ENCODE results near the gene TCF7L1. TPM values are rescaled to one million over a fixed set of nuclear protein-coding genes. Genes with fewer than 3 reads are reported as not detected.
"Not testable (repeated sequence)": the region's sequence is repeated elsewhere in the genome, so short reads cannot be mapped to it uniquely, and the experiment has no call there.

Gene TCF7L1
- polyA plus RNA-seq, 6 donors from 2014 or later = 0.35 TPM; not detected in 5

DNA sequence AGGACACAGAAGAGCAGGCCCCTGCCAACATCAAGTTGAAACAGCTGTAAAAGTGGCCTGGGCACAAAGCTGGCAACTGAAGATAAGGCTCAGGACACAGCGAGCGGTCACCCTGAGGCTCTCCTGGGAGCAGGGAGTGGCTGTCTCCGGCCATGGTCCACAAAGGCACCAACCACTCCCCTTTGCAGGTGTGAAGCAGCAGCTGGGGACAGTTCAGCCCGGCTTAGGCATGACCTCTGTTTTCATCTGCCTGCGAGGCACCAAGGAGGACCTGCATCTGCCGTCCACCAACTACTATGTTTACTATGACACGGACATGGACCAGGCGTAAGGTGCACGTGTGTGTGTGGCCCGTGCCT, 181.7 kb downstream of the TCF7L1 start:
- no peaks in the 10 kb centered on the region for H3K27me3 Mint-ChIP-seq
- peak overlapping the region in 3 of 6 donors; percentile 15 to 40 (median 23) for H3K27ac Mint-ChIP-seq
- ATAC-seq (ENCODE audit: low read depth in 2 of 2) (no peak), DNase-seq (no peak)
- H3K36me3 Mint-ChIP-seq = peaks cover 9 to 13% of the 10 kb centered on the region in 2 donors
- no peak overlapping the region for H3K4me3 Mint-ChIP-seq
- peaks cover 23 to 36% (median 26%) of the 10 kb centered on the region in 3 donors for H3K4me1 Mint-ChIP-seq
- no peaks in the 10 kb centered on the region for H3K9me3 Mint-ChIP-seq

DNA sequence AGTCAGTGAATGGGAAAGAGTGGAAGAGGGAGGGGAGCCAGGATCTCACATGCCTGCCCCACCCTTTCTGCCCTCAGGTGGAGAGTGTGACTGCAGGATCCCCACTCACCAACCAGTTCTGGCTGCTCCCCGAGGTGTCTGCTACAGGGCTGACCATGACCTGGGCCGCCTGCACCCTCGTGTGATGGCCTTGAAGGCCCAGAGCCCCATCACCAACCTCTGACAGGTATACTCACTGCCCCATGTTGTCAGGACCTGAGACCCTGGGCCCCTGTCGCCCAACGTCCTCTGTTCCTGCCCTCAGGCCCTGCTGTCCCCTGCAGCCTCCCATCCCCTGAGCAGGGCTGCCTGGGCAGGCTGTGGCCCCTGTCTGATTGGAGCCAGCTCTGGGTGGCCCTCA, 182.7 kb downstream of the TCF7L1 start:
- not testable (repeated sequence) for DNase-seq; H3K27me3 Mint-ChIP-seq; ATAC-seq (ENCODE audit: low read depth in 2 of 2); H3K9me3 Mint-ChIP-seq; H3K4me3 Mint-ChIP-seq
- Mint-ChIP-seq H3K36me3 (peaks cover 19 to 24% of the 10 kb centered on the region in 2 donors), H3K4me1 (peaks cover 29 to 41% (median 30%) of the 10 kb centered on the region in 3 donors), H3K27ac (peak overlapping the region in 2 of 6 donors; percentile 66 to 72)

DNA sequence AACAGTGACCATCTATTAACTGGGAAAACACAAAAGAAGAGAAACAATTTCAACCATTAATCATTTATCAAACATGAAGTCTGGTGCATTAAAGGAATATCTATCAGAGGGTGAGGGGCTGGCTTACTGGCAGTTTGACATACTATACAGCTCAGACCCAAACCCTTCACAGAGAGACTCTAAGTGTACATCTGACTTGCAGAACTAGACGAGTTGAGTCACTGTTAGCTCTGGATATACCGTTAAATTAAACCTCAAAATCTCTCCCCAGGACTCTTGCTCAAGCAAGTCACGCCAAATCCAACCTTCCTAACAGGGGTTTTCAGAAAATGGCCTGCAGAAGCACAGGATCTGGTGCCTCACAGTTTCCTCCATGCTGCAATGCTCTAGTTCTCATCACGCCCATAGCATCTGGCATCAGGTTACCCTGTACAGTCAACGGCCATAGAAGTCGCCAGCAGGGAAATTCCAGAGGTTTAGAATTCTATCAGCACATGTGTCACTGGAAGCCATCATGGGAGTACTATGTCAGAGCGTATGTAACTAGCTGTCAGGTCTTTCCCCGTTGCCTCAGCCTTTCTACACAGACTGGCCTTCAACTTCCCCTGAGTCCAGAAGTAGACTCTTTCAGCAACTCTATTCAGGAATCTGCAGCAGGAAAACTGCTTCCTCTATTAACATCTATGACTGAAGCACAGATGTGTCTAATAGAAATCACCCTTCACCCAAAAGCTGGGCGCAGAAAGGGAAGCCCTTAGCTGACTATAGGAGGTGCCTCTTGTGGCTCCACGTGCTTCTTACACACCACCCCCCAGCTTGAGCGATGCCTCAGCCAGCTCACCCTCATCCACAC, 185.3 kb downstream of the TCF7L1 start:
- Mint-ChIP-seq H3K27me3 (no peaks in the 10 kb centered on the region), H3K4me1 (peaks cover 46 to 62% (median 51%) of the 10 kb centered on the region in 3 donors), H3K4me3 (no peak overlapping the region), H3K36me3 (peaks cover 27 to 36% of the 10 kb centered on the region in 2 donors), H3K27ac (peak overlapping the region in 2 of 6 donors; percentile 40 to 56), H3K9me3 (no peaks in the 10 kb centered on the region)
- no peak for ATAC-seq (ENCODE audit: low read depth in 2 of 2)
- no peak for DNase-seq

DNA sequence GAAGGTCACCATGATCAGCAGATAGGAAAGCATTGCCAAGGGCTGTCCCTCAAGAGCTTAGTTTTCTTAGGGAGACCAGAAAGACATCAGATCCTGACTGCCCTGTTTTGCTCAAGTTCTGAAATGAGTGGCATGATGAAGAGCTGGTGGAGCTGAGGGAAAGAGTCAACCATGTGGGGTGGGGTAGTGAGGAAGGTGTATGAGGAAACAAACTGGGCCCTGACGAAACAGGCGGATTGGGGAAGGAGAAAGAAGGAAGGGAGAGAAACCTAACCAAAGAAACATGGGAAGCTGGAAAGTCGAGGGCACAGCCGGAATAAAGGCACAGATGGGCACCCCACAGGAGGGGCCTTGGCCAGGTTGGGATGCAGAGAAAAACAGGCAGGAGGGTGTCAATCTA, 186.6 kb downstream of the TCF7L1 start:
- DNase-seq (no peak), ATAC-seq (ENCODE audit: low read depth in 2 of 2) (no peak)
- peaks cover 27 to 39% of the 10 kb centered on the region in 2 donors for H3K36me3 Mint-ChIP-seq
- H3K27me3 Mint-ChIP-seq = no peaks in the 10 kb centered on the region
- peak overlapping the region in 1 of 8 donors; percentile 16 for H3K4me3 Mint-ChIP-seq
- H3K4me1 Mint-ChIP-seq = peaks cover 49 to 71% (median 61%) of the 10 kb centered on the region in 3 donors
- H3K27ac Mint-ChIP-seq = peak overlapping the region in 5 of 6 donors; percentile 44 to 95 (median 52)
- H3K9me3 Mint-ChIP-seq = no peaks in the 10 kb centered on the region

DNA sequence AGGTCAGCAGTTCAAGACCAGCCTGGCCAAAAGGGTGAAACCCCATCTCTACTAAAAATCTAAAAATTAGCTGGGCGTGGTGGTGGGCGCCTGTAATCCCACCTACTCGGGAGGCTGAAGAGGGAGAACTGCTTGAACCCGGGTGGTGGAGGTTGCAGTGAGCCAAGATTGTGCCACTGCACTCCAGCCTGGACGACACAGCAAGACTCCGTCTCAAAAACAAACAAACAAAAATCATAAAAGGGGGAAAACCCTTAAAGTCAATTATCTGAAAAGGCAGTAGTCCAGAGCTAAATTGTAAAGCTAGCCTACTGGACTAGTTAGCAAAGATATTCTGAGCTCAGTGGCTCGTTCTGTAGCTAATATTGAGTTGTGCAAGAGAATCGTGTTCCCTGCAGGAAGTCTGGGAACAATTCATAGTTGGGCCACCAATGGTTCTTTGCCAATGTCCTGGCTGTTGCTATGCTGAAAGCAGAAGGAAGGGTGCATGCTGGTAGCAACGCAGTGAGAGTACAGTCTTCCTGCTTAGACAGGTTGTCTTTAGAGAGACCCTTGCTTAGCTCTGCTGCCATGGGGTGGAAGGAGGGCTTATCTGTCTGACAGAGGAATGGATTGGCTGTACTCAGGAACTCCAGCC, 190.3 kb downstream of the TCF7L1 start:
- ATAC-seq (ENCODE audit: low read depth in 2 of 2) (no peak), DNase-seq (no peak)
- Mint-ChIP-seq H3K9me3 (no peaks in the 10 kb centered on the region), H3K4me1 (peaks cover 74 to 95% (median 94%) of the 10 kb centered on the region in 3 donors), H3K27me3 (no peaks in the 10 kb centered on the region), H3K4me3 (peak overlapping the region; percentile 24 to 99 (median 38)), H3K27ac (peak overlapping the region in 1 of 6 donors; percentile 66), H3K36me3 (peaks cover 30 to 45% of the 10 kb centered on the region in 2 donors)

DNA sequence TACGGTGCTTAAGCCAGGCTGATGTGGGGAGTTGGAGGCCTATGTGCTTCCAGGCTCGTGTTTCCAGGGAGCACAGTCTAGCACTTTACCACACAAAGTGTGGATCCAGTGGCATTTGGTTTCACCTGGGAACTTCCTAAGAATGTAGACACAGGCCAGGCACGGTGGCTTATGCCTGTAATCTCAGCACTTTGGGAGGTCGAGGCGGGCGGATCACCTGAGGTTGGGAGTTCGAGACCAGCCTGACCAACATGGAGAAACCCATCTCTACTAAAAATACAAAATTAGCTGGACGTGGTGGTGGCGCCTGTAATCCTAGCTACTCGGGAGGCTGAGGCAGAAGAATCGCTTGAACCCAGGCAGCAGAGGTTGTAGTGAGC, 190.8 kb downstream of the TCF7L1 start:
- H3K27ac Mint-ChIP-seq = peak overlapping the region in 2 of 6 donors; percentile 44 to 87
- peaks cover 30 to 41% of the 10 kb centered on the region in 2 donors for H3K36me3 Mint-ChIP-seq
- not testable (repeated sequence) for ATAC-seq (ENCODE audit: low read depth in 2 of 2); DNase-seq; H3K9me3 Mint-ChIP-seq; H3K27me3 Mint-ChIP-seq
- peak overlapping the region in 7 of 8 donors; percentile 24 to 99 (median 39) for H3K4me3 Mint-ChIP-seq
- H3K4me1 Mint-ChIP-seq = peaks cover 72 to 95% (median 94%) of the 10 kb centered on the region in 3 donors

DNA sequence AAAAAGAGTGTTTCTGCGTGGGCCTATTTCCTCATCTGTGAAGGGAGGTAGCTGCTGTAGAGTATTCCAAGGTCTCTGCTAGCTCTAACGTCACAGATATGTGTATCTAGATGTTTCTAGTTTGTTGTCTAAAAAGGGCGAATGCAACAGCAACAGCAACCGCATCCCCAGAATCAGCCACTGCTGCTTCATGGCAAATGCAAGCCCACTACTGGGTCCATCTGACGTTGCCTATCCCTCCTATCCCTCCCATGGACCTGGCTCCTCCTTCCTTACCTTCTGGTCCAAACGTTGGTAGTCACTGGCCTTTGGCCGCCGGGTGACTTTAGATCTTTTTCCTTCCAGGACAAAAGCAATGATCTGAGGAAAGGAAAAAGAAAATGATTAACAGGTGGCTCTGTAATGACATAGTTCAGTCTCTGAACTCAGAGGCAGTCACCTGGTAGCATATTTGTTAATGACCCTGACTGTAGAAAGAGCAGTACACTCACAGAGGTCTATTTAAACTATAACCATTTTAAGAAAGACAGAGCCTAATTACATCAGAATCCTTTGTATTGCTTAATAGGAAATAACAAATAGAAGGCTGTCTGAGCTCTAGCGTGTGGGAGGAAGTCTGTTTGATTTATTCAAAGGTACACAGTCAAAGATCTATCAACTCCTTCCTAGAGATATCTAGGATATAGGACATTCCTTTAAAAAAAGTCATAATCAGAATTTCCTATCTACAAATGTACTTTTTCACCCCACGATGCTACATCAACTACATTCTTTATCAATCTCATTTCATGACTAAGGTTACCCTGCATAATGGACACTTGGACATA, 191.7 kb downstream of the TCF7L1 start:
- H3K9me3 Mint-ChIP-seq = no peaks in the 10 kb centered on the region
- peaks cover 67 to 91% (median 86%) of the 10 kb centered on the region in 3 donors for H3K4me1 Mint-ChIP-seq
- peak overlapping the region in 4 of 6 donors; percentile 81 to 99 (median 93) for H3K27ac Mint-ChIP-seq
- peaks cover 24 to 37% of the 10 kb centered on the region in 2 donors for H3K36me3 Mint-ChIP-seq
- ATAC-seq (ENCODE audit: low read depth in 2 of 2) (no peak), DNase-seq (no peak)
- no peaks in the 10 kb centered on the region for H3K27me3 Mint-ChIP-seq
- peak overlapping the region; percentile 95 to 99 (median 98) for H3K4me3 Mint-ChIP-seq

DNA sequence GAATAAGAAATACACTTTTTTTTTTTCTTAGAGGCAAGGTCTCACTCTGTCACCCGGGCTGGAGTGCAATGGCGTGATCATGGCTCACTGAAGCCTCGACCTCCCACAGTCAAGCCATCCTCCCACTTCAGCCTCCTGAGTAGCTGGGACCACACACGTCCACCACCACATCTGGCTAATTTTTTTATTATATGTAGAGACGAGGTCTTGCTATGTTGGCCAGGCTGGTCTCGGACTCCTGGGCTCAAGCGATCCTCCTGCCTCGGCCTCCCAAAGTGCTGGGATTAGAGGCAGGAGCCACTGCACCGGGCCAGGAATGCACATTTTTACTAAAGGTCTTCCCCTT, 192.2 kb downstream of the TCF7L1 start:
- Mint-ChIP-seq H3K4me3 (peak overlapping the region; percentile 95 to 99 (median 98)), H3K9me3 (no peaks in the 10 kb centered on the region), H3K27ac (peak overlapping the region in 5 of 6 donors; percentile 29 to 99 (median 81)), H3K36me3 (peaks cover 19 to 31% of the 10 kb centered on the region in 2 donors), H3K4me1 (peaks cover 61 to 86% (median 81%) of the 10 kb centered on the region in 3 donors), H3K27me3 (no peaks in the 10 kb centered on the region)
- no peak for ATAC-seq (ENCODE audit: low read depth in 2 of 2)
- DNase-seq = no peak

DNA sequence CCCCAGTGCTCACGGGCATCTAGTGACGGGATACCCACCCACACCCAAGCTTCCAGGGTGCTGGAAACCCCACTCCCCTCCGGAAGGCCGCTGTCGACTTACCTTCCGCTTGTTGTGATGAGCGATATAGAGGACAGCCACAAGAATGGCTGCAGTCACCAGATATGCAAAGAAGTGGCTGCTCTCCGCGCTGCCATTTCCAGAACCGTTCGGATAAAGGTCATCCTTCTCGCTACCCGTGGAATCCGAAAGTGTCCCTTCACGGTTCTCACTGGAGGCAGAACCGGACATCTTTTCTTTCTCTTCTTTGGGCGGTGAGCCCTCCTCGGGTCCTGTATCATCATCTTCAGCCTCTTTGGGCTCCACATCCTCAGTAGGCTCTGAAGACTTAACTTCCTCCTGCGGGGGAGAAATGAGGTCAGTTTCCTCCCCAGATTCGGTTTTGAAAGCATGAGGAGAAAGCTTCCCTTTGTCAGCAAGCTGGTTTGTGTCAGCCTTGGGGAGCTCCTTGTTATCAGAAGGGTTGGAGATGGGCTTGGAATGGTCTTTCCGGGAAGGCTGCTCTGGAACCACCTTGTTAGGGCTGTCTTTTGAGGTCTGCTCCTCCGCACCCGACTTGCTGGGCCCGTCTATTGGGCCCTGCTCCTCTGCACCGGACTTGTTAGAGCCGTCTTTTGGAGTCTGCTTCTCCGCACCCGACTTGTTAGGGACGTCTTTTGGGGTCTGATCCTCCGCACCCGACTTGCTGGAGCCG, 193.4 kb downstream of the TCF7L1 start:
- ATAC-seq (ENCODE audit: low read depth in 2 of 2) = peak; percentile 17 to 18
- peak; percentile 61 for DNase-seq
- H3K27ac Mint-ChIP-seq = peak overlapping the region; percentile 99 to 100 (median 100)
- peaks cover 10 to 22% of the 10 kb centered on the region in 2 donors for H3K36me3 Mint-ChIP-seq
- peaks cover 51 to 75% (median 71%) of the 10 kb centered on the region in 3 donors for H3K4me1 Mint-ChIP-seq
- peak overlapping the region; percentile 95 to 99 (median 98) for H3K4me3 Mint-ChIP-seq
- no peaks in the 10 kb centered on the region for H3K27me3 Mint-ChIP-seq
- no peaks in the 10 kb centered on the region for H3K9me3 Mint-ChIP-seq

DNA sequence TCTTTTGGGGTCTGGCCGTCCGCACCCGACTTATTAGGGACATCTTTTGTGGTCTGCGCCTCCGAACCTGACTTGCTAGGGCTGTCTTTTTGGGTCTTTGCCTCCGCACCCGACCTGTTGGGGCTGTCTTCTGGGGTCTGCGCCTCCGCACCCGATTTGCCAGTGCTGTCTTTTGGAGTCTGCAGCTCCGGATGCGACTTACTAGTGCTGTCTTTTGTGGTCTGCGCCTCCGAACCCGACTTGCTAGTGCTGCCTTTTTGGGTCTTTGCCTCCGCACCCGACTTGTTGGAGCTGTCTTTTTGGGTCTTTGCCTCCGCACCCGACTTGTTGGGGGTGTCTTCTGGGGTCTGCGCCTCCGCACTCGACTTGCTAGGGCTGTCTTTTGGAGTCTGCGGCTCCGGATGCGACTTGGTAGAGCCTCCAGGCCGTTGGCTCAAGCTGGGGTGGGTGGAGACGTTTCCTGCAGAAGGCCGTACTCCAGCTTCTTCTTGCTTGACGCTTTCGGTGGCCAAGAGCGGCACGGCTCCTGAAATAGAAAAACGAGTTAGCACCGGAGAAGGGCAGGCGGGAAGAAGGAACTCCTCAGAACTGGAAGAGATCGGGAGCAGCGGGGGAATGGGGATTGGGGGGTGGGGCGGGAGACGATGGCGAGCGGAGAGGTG, 194.1 kb downstream of the TCF7L1 start:
- DNase-seq = peak; percentile 46
- Mint-ChIP-seq H3K27me3 (no peaks in the 10 kb centered on the region), H3K9me3 (no peaks in the 10 kb centered on the region), H3K36me3 (peaks cover 10 to 15% of the 10 kb centered on the region in 2 donors), H3K4me3 (peak overlapping the region; percentile 95 to 99 (median 98)), H3K27ac (peak overlapping the region; percentile 99 to 100 (median 100)), H3K4me1 (peaks cover 46 to 71% (median 65%) of the 10 kb centered on the region in 3 donors)
- ATAC-seq (ENCODE audit: low read depth in 2 of 2) = peak; percentile 16 to 17

DNA sequence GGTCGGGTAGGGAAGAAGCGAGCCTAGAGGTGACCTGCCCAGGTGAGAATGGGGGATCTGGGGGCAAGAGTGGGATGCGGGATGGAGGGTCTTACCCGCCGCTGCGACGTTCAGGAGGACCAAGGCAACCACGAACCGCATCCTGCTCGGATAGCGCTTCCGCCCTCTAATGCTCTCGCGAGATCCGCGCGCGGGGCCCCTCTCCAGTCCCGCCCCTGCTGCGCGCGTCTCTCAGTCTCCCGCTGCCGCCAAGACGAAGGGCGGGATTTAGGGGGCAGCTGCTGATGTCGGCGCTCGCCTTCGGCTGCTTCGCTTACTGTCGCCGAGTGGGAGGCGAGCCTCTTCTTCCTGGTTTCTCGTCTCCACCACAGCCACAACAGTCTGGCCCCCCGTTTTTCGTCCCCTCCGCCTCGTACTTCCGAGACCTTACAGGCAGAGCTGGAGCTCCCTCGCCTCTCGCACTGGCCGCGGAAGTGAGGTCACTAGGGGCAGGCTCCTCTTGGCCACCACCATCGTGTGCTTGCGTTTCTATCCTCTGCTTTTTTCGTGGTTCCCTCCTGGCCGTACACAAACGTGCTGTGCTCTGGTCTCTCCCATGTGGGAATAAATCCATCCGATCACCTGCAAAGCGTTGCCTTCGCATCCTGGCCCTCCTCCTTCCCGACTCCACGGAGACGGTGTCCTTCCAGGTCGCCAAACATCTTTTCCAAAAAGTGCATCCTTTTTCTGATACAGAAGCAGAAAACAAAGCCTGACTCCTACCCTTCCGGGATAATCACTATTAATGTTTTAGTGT, 194.8 kb downstream of the TCF7L1 start, which contains the start of gene TGOLN2:
TSS of gene TGOLN2 (minus strand) at position 168 of the 796 bp plus-strand sequence. CDS start at position 141, 27 bp downstream.
- Mint-ChIP-seq H3K27ac (peak within 1 kb of the TSS; percentile 99 to 100 (median 100)), H3K4me3 (peak within 1 kb of the TSS; percentile 95 to 99 (median 98)), H3K27me3 (no peaks in the 10 kb centered on the region), H3K4me1 (peaks cover 40 to 64% (median 57%) of the 10 kb centered on the region in 3 donors), H3K9me3 (no peaks in the 10 kb centered on the region), H3K36me3 (peaks cover 9 to 10% of the 10 kb centered on the region in 2 donors)
- DNase-seq (peak; percentile 92), ATAC-seq (ENCODE audit: low read depth in 2 of 2) (peak; percentile 87 to 89)
